ENCODE measurements around the gene CUX1.

Gene CUX1

DNA sequence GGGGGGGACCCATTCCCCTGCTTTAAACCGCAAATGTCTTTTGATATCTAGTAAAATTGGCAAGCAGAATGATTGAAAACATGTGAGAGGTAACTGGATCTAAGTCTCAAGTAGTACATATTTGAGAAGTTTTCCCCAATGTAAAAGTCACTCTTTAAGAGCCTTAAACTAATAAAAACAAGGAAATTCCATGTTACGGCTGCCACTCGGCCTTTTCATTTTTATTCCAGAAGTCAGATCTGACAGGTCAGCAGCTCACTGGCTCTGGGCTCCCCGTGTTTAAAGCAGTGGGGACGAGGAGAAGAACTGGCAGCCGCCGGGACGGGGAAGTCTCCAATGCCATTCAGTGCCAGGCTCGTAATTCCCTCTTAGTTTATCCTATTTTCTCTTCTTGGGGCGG is 80.7 kb downstream of the CUX1 start:
- DNase-seq: no peak

DNA sequence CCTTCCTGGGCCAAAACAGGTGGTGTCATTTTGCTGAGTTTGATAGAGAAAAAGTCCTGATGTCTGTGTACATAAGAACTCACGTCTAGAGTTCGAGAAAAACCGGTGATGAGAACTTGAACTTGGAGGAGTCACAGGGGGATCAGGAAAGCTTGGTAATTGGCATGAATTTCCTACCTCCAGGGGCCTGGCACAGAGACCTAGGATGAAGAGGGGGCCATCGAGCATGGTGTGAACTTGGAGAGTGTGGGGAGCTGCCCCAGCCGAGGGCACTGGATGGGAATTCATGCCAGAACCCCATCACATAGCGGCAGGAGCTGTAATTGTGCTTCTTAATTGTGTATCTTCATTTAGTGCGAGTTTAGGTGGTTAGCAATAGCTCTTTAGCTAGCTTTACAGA is 82.2 kb downstream of the CUX1 start:
- no peak for DNase-seq

DNA sequence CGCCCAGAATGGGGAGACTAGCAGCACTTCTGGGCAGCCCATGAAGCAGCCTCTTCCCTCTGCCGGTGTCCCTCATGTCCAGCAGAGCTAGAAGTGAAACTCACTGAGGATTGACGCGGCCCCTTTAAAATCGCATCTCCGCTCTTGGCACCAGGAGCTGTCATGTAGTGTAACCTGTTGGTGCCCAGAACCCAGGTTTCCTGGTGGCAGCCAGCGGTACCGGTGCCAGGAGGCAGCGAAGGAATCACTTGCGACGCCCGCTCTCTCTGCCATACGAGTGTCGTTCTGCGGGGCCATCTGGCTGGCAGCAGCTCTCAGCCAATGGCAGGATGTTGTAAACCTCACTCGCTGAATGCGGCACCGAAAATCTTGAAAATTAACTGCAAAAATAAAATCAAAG is 82.7 kb downstream of the CUX1 start:
- DNase-seq: no peak

DNA sequence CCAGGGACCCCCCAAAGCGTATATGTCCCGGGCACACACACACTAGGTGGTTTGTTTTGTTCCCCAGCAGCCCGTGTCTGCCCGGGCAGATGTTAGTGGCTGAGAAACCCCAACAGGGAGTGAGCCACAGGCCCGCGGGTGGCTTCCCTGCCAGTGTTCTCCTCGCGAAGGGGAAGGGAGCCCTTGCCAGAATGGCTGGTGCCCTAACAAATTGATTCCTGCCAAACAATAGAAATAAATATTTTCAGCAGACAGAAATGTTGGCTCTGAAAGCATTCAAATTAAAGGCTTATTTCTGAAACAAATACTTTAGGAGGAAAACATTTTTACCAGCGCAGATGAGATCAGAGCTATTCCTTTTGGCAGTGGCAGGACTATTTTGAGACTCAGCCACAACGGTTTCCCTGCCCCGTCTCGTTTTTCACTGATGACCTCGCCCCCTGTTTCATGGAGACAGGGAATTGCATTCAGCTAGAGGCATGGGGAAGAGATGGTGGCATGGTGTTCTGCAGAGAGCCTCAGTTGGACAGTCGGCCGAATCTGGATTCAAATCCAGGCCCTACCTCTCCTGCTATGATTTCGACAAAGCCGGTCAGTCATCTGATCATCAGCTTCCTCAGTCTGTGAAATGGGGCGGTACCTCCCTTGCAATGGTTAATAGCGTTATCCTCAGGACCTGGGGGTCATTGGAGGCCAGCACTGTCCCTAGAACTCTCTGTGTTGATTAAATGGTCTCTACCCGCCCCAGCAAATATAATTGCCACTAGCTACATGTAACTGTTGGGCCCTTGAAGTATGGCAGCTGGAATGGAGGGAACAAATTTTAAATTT is 84.5 kb downstream of the CUX1 start:
- DNase-seq: no peak

DNA sequence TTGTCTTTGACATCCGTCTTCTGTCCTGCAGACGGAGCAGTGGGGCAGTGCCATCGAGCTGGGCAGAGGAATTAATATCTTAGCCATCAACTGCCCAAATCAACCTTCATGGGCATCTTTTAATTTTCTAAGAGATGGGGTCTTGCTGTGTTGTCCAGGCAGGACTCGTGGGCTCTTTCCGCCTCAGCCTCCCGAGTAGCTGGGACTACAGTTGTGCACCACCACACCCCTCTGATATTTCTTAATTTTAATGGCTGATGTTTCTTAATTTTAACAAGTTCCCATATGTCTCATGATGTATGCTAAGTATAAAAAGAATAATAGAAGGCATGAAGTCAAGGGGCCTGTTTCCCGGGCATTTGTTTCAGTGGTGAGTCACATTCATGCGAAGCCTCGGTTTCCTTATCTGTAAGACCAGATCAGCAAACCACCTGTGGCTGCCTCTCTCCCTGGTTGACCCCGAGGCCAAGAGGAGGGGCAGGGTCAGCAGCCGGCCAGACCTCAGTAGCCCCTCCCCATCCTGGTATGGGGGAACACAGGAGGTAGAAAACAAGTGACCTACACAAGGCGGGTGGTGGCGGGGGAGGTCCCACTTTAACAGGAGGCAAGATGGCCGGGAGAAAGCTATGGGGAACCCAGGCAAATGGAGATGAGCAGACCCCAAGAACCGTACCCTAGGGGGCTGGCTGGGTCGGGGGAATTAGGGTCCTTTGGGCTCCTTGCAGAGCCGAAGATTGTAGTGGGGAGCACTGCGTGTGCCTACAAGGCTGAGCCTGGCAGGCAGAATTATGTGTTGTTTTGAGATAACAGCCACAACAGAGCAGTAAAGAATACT is 85.5 kb downstream of the CUX1 start:
- DNase-seq: no peak

DNA sequence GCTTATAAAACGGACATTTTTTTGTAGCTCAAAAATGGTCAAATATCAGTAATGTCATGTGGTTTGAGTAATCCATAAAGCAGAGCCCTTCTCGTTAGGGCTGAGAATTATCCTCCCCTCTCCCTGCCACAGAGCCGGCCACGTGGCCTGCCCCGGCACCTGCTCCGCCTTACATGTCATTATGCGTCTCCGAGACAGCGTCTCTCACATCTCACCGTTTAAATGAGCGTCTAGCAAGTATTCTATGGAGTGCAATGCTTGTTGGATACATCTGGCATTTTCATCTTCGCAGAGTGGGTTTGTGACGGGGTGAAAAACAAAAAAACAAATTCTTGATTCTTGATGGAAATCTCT is 86.1 kb downstream of the CUX1 start:
- no peak for DNase-seq

DNA sequence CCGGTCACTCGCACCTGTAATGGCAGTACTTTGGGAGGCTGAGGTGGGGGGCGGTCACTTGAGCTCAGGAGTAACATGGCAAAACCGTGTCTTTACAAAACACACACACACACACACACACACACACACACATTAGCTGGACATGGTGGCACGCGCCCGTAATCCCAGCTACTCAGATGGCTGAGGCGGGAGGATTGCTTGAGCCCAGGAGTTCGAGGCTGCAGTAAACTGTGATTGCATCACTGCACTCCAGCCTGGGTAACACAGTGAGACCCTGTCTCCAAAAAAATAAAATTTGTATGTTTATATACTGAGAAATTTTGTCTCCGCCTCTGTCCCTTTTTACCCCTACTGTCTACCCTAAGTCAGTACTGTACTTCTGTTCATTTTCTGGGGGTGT is 86.6 kb downstream of the CUX1 start:
- no peak for DNase-seq

DNA sequence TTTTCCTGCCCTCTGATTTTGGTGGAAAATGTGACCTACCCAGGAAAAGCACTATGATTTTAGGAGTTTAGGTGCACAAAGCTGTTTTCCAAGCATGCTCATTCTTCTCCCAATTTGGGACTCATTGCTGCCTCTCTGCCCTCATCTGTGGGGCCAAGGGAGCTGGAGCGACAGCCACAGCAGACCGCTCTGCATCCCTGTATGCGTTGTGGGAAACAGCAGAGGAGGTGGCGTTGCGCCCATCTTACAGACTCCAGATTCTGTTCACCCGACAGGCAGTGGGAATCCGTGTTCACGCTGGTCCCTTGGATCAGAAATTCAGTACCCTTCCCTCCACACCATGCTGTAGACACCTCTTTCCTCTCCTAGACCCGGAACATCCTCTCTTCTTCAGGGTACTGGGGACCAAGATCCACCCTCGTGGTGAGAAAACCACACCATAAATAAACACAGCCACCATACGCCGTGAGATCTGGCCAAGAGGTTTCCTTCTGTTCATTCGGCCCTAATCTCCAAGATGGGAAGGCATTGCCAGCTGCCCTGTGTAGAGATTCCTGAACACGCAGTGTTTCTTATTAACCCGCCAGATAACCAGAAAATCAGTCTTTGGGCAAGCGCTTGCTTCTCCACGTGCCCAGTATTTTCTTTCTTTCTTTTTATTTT is 87.9 kb downstream of the CUX1 start:
- no peak for DNase-seq

DNA sequence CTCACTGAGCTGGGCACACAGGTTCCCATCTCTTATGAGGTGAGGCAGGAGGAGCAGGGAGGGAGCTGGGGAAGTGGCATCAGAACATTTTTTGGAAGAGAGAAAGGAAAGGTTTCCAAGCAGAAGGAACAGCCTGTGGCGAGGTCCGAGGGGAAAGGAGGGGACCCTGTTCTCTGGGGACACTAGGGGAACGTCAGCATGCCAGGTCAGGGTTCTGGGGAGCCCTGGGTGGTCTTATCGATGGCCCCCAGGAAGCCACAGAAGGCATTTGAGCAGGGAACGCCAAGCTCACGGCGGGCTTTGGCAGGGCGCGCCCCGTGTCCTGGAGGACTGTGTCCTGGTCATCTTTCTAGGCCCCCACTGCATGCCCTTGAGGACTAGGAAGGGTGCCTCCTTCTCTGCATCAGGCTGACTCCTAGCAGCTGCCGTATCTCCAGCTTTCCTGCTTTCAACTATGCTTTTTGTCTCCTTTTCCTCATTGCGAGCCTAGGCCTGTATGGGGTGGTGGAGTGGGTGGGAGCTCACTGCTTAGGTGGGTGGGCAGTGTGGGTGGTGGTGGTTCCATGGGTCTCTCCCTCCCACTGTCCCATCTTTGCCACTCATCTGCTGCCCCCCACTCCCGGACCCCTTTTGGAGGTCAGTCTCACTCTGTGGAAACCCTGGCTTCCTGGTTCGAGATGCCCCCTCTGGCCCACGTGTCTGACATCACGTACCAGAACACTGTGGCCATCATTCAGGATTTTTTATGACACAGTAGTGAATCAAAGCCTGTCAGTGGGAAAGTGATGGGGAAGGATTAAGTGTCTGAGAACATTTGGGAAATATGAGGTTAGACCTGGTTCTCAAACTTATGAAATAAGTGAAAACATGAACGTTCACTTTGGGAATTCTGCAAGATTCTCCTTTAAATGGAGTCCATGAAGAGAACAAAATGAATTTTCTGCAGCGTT is 89.1 kb downstream of the CUX1 start:
- DNase-seq: no peak

DNA sequence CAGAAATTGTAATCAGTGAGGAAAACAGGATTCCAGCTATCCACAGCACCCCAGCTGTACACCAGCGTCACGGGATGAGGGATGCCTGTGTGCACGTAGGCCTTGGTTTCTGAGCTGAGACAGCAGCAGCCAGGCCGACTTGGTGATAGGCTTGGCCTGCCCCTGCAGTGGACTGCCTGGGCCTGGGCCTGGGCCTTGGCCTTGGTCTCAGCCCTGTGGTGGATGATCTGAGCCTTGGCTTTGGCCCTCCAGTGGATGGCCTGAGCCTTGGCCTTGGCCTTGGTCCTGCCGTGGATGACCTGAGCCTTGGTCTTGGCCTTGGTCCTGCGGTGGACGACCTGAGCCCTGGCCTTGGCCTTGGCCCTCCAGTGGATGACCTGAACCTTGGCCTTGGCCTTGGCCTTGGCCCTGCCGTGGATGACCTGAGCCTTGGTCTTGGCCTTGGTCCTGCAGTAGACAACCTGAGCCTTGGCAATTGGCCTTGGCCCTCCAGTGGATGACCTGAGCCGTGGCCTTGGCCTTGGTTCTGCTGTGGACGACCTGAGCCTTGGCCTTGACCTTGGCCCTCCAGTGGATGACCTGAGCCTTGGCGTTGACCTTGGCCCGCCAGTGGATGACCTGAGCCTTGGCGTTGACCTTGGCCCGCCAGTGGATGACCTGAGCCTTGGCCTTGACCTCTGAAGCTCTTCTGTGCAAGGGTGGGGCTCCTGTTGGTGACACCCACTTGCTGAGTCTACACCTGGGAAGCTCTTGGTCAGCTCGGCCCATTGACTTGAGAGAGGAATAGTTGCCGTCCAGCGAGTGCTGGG is 93.8 kb downstream of the CUX1 start:
- DNase-seq: no peak

DNA sequence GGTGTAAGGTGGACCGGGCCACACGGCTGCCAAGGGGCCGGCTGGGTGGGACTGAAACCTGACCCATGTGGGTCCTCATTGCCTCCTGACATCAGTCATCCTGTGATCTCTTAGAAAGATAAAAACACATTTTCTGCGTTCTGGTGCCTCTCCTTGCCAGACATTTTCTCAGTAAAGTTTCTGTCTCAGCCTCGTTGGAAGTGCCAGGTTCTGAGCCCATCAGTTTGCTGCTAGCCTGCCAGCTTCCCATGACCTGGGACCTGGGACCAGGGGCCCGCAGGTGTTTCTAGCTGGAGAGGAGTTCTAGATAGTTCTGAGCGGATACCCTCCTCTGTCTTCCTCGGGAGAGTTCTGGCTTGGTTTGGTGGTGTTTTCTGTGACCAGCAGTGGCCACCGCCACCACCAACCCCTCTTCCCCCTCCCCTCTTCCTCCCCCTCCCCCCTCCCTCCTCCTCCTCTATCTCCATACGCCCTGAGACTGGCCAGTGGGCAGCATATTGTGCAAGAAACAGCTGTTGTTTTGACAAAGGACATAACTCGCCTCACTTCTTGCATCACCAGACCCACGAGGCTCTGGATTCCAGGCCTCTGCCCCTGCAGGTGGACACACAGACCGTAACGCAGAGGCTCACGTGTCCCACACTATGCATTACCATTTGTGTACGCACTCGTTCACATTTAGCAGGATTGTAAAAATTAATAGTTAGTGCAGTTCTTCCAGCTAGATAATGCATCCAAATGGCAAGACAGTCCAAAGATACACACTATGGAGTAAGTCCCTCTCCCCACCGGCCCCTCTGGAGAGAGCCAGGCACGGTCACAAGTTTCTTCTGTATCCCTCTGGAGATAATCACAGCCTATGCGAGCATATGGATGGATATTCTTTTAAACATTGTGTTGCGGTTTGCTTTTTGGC is 94.6 kb downstream of the CUX1 start:
- no peak for DNase-seq

DNA sequence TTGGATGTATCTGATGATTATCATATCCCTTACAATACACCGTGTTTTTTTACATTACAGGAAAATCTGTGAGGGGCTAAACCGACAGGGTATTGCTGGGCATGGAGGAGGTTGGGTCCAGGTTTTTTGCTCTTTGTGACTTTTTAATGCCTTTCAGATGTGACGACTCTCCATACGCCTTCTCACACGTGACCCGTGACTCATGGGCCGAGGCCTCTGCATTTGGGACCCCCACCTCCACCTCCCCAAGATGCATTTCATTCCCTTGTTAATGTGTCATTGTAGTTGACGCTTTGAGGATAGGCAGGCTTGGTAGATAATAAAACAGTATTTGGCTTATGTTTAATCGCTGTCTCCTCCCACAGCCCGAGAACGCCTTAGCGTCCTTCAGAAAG is 95.3 kb downstream of the CUX1 start:
- DNase-seq: no peak

DNA sequence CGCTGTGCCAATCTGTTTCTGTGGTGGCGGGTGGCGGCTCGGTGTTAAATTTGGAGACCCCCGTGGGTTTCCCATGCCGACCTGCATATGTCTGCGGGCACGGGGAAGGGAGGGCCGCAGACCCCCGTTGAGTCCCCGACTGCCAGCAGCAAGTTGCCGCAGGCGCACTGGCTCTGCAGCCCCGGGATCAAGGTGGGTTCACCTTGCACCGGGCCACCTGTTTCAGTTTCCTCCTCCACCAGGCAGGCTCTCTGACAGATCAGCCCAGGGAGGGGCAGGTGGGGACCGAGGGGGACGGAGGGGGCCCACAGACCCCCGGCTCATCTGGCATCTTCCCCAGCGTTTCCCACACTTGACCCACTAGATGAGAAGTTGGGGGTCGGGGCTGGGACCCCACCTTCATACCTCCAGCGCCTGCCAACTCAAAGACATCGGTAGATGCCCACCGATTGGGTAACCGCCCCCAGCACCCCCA is 95.9 kb downstream of the CUX1 start:
- no peak for DNase-seq

DNA sequence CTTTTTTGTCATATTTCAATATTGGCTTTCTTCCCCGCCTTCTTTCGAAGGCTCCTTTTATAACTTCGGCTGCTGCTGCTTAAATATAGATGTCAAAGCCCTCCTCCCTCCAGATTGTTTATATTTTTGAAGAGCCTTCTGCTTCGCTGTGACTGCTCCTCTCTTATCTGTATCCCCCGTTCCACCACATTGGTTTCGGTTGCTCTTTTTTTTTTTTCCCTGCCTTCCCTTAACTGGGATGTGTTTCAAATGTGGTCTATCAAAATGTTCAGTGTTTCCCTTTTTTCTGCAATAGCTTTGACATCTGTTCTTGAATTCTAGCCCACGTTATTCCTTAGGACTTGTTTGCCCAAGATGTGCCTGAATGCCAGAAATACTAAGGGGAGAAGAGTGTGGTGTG is 96.4 kb downstream of the CUX1 start:
- no peak for DNase-seq

DNA sequence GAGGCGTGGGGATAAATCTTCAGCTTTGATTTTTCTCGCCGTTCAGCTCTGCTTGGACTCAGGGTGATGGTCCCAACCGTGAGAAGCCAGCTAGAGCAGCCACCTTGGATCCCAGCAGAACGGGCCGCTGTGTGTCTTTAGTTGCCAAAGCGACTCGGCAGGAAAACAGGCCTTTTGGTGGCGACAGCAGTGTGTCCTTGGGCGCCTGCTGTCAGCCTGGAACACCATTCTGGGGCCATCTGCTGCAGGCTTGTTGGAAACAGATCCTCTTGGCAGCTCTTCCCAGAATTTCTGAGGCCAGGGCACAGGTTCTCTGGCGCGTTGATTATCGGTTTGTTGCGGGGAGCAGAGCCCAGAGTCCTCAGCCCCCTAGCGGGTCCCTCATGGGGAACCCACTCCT is 97.6 kb downstream of the CUX1 start:
- DNase-seq: no peak

DNA sequence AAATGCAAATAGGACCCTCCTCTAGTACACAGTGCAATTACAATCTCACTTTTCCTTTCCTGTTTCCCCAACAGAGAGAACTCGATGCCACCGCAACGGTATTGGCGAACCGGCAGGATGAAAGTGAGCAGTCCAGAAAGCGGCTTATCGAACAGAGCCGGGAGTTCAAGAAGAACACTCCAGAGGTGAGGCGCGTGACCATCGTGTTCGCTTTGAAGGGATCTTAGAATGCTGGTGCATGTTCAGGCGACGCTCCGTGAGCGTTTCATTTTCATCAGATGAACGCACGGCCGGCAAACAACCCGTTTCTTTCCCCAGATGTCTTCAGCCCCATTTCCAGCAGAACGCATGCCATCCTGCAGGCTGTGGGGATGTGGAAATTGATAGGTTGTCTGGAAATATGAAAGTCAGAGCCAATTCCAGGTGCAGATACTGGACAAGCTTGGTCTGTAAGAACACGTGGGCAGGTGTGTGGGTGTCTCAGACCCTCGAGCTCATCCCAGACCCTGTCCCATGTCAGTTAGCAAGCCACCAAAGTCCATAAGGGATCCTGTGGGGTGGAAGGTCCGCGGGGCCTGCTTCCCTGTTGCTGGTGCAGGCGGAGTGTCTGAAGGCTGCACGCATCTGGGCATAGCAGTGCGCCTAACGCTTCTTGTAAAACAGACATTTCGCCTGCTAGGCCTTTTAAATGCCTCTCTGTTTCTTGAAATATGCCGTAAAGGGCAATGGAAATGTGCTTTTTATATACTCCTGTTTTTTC is 98.8 kb downstream of the CUX1 start:
- DNase-seq: no peak

DNA sequence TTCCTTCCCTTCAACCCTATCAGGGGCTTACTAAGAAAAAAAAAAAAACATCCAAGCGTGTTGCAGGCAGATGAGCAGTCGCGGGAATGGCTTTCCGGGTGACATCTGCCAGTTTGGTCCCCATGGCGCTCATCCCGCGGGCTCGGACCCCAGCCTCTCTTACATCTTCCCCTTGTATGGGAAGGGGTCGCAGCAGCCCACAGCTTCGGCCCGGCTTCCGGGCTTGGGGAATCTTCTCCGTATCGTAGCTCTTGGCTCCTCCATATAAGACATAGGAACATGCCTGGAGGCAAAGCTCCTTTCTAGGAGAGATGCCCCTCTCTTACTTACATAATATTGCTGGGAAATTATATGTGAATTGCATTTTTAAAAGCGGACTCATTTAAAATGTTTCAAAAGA is 99.5 kb downstream of the CUX1 start:
- DNase-seq: no peak

DNA sequence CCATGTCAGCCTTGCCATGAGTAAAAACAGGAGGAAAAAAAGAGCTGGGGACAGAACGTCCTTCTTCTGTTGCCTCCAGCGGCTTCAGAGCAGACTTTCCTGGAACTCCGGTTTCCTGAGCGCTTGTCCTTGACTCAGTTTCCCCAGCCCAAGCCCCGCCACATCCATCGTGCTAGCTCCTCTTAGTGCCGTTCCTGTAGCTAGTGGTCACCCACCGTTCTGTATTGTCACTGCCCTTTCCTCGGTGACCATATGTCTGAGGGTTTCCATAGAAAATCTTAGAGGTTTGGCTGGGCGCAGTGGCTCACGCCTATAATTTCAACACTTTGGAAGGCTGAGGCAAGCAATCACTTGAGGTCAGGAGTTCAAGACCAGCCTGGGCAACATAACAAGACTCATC is 100.1 kb downstream of the CUX1 start:
- DNase-seq: no peak

DNA sequence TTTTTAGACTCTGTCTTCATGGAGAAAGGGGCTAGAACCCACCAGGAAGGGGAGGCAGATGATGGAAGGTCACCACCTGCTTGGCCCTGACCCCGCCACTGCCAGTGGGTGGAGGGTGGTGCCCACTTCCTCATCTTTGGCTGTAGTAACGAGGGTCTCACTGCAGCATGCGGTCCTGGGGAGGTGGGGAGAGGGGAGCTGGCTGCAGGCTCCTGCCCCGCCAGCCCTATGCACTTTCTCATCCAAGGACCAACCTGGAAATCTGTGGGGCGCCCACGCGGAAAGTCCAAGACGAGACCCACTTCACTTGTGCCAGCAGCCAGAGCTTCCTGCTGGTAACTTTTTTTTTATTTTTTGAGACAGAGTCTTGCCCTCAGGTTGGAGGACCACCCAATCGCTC is 101.0 kb downstream of the CUX1 start:
- DNase-seq: no peak

Data from RPMI8226 (cell line).